Cardiac septum (tissue), 1 donor: ENCODE data around the gene CARD14. TPM values are rescaled to one million over a fixed set of nuclear protein-coding genes. Genes with fewer than 3 reads are reported as not detected.

Source experiments
- DNase-seq: peaks from one replicate; pipeline ENCODE4 v3.0.0-alpha.2; 2020; ENCODE audit warnings: low spot score
- intact Hi-C: fragments of 100-400 bp; cut with DNase I; formaldehyde crosslinking; loops from one replicate; pipeline ENCODE4 v1.14.0; 2022
- total RNA-seq: library from RNA; stranded (reverse); fragmentation: NEBNext Ultra II Directional; extraction: Animal tissue kit (Norgen Biotek cat#: 25700); gene quantifications from one replicate; pipeline ENCODE4 v1.2.1, GENCODE V29; 2021
- donor health status: DM: no; HTN: no; CAD: no.

CARD14 gene
- total RNA-seq, 1 donor from 2014 or later, result not detected

DNA sequence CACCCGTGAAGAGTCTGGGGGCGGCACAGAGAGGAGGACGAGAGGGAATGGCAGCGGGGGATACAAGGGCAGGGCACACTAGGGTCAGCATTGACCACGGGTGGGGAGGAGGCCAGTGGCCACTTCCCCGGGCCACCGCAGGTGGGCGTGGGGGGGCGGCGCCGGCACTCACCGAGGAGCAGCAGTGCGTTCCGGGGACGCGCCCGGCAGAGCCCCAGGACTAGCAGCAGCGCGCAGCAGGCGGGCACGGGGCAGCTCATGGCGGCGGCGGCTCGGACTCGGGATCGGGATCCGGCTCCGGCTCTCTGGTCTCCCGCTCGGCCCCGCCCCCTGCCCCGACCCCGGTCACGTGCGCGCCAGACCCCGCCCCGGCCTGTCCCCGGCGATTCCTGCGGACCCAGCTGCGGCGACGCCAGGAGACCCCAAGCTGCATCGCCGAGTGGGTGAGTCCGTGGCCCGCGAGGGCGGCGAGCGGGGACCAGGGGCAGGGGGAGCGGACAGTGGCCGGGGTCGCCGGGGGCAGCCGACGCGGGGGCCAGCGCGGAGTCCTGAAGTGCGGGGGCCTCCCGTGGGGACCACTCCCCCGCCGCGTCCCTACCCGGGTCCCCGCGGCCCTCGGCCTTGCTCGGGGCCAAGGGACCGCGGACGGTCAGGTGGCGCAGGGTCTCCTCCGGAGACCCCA lies 50.4 kb downstream of the CARD14 start, which contains the start of the genes SGSH and SLC26A11:
Gene SGSH (minus strand): TSS at position 280 of the 682 bp plus-strand sequence. CDS start 20 bp downstream, at position 260.
Gene SLC26A11 (plus strand): TSS at position 374 of the 682 bp plus-strand sequence. CDS start 1,134 bp downstream, outside the sequence.
- intact Hi-C loops, result no loop called here
- peak; percentile 91 for DNase-seq

DNA sequence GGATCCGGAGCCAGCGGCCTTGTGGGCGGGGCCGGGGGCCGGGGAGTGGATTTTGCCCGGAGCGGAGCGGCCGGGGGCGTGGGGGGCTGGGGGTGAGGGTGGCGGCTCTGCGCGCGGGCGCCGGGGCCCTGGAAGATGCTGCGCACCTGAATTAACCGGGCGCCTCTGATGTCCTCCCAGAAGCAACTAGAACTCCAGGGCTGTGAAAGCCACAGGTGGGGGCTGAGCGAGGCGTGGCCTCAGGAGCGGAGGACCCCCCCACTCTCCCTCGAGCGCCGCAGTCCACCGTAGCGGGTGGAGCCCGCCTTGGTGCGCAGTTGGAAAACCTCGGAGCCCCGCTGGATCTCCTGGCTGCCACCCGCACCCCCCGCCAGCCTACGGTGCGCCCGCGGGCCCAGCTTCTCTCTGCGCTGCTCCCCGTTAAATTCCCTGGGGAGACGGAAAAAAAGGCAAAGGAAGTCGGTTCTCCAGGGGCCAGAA lies 50.9 kb downstream of the CARD14 start:
- intact Hi-C loops, result no loop called here
- DNase-seq, result no peak

DNA sequence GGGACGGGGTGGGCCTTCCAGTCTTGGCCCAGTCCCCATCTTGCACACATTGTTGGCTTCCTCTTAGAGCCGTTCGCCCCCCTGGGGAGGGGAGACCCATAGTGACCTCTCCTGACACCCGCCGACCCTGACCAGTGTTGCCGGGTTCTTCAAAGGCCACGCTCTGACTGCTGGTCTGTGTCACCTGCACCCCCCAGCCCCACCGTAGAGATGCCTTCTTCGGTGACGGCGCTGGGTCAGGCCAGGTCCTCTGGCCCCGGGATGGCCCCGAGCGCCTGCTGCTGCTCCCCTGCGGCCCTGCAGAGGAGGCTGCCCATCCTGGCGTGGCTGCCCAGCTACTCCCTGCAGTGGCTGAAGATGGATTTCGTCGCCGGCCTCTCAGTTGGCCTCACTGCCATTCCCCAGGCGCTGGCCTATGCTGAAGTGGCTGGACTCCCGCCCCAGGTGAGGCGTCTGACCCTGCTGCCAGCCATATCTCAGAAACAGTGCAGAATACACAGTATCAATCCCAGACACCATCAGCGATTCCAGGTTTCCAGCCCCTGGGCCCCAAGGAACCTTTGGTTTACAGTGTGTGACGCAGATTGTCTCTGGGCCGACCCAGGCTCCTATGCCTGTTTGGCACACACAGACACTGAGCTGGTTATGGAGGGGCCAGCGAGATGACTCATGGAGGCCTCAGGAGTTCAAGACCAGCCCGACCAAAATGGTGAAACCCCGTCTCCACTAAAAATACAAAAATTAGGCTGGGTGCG lies 51.7 kb downstream of the CARD14 start:
- no peak for DNase-seq
- intact Hi-C loops, result no loop called here

DNA sequence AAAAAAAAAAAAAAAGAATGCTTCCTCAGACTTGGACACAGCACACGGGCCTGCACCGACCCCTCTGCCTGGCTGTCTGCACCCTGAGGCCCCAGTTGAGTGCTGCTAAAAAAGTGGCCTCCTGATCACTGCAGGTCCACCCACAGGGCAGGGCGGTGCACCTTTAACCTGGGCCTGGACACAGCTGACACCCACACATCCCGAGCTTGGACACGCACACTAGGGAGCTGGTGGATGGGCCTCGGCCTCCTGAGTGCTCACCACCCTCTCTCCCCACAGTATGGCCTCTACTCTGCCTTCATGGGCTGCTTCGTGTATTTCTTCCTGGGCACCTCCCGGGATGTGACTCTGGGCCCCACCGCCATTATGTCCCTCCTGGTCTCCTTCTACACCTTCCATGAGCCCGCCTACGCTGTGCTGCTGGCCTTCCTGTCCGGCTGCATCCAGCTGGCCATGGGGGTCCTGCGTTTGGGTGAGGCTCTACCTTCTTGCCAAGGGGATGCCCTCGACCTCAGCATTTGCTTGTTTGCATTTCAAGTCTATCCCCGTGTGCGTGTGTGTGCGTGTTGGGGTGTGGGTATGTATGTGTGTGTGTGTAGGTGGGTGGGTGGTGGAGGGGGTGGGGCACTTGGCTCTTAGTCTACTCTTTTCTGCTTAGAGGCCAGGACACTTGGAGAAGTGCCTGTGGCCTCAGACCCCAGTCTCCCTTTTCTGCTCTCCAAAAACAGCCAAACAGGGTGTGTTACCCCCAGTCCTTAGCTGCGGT lies 52.7 kb downstream of the CARD14 start:
- intact Hi-C loops, result no loop called here

DNA sequence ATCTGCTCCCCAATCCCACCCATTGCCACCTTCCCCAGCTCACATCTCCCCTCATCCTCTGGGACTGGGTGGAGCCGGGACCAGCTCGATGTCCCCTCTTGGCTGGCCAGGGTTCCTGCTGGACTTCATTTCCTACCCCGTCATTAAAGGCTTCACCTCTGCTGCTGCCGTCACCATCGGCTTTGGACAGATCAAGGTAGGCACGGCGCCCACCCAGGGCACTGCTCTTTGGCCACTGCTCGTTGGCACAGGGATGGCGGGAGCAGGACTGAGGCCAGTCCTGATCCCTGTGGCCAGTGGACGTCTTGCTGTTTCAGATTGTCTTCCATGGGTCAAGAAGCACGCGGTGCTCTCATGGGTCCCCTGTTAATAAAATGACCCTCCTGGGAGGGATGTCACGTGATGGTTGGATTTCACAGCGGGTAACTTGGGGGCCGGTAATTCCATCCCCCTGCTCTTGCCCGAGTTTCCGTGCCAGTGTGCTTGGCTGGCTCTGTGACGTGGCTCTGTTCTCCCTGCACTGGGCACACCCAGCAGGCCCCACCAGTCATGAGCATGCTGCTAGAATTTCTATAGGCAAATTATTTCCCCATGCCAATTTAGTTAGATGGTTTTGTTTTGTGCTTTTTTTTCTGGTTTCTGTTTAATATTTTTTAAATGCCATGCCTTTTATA lies 53.4 kb downstream of the CARD14 start:
- intact Hi-C loops, result no loop called here
- DNase-seq, result no peak

More for the DNA sequence above, 52.7 kb downstream of the CARD14 start:
- DNase-seq, result no peak

DNA sequence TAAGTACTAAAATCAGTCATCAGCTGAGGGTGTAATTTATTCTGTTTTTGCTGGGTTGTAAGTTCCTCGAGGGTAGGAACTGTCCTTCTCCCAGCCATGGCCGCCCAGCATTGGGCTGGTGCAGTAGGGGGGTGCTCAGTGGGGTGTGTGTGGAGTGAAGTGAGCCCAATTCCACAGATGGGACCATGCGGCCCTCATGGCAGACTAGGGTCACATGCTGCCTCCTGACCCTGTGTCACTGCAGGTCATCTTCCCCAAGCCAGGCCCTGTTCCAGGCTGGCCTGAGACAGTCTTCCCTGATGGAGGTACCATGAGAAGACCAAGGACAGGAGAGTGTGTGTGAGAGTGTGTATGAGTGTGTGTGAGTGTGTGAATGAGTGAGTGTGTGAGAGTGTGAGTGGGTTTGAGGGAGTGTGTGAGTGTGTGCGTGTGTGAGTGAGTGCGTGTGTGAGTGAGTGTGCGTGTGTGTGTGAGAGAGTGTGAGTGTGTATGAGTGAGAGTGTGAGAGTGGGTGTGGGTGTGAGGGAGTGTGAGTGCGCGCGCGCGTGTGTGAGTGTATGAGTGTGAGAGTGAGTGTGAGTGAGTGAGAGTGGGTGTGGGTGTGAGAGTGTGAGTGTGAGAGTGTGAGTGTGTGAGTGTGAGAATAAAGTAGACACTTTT lies 54.1 kb downstream of the CARD14 start:
- intact Hi-C loops, result no loop called here
- no peak for DNase-seq

DNA sequence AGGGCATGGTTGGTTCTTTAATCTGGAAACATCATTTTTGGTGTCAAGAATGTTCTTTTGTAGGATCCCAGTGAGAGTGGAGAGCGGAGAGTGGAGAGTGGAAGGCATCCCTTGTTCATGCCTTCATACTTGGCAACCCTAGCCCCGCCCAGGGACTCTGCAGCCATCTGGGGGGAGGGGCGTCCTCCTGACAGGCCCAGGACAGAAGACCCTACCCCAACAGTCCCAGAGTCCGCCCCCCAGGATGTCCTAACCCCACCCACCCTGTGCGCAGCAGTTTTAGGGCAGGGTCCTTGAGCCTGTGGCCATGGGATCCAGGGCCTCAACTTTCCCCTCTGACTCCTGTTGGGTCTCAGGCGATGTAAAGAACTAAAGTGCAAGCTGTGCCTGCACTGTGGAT lies 54.9 kb downstream of the CARD14 start:
- intact Hi-C loops, result no loop called here
- DNase-seq, result no peak

DNA sequence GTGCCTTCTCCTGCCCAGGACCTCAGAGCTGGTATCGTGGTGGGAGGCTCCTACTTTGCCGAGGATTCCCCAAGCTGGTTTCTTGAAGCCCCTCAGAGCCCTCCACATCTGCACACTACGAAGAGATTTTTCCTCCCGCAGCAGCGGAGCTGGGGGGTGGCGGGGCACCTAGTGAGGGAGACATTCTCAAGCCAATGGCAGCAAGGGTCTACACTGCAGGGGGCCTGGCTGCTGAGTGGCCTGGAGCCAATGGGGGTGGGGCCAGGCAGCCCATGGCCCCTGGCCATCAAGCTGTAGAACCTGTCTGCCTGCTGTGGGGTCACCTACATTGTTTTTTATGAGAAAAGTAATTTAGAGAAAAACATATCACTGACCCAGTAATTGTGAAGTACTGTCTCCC lies 55.4 kb downstream of the CARD14 start:
- DNase-seq, result no peak
- intact Hi-C loops, result no loop called here

DNA sequence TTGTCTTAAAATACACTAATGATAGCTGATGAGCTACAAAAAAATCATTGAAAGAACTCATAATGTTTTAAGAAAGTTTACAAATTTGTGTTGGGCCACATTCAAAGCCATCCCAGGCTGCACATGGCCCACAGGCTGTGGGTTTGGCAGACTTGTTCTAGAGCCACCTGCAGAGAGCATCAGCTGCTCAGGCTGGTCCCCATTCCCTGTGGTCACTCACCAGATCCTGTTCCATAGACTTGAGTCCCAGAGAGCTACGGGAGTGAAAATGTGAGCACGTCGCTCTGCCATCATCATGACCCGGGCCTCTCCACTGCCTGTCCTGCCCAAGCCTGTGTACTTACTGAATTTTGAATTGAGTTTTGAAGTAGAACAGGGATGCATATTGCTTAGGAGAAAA lies 57.3 kb downstream of the CARD14 start:
- intact Hi-C loops, result no loop called here
- no peak for DNase-seq

DNA sequence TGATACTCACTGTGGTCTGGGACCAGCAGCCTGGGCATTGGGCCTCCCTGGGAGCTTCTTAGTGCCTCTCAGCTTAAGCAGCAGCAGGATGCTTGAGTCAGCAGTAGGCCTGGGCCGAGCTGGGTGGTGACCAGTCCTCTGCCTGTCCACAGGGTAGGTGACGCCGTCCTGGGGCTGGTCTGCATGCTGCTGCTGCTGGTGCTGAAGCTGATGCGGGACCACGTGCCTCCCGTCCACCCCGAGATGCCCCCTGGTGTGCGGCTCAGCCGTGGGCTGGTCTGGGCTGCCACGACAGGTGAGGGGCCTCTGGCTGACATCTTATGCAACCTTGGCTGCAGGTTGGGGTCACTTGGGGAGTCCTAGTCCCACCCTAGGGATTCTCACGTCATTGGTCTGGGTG lies 57.8 kb downstream of the CARD14 start:
- intact Hi-C loops, result no loop called here

DNA sequence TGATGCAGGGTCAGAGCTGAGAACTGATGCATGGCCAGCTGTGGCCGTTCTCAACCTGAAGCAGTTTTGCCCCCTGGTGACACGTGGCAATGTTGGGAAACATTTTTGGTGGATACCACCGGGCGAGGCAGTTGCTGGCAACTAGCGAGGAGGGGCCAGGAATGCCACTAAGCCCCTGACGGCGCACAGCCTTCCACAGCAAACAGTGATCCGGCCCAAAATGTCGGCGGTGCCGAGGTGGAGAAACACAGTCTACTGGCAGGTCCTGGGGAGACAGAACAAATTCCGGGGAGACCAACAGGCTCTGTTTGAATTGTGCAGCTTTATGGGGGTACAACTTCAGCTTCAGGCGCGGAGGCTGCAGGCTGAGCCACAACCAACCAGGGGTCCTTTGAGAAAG lies 58.6 kb downstream of the CARD14 start:
- intact Hi-C loops, result no loop called here
- DNase-seq, result no peak

More for the DNA sequence above, 57.8 kb downstream of the CARD14 start:
- no peak for DNase-seq

DNA sequence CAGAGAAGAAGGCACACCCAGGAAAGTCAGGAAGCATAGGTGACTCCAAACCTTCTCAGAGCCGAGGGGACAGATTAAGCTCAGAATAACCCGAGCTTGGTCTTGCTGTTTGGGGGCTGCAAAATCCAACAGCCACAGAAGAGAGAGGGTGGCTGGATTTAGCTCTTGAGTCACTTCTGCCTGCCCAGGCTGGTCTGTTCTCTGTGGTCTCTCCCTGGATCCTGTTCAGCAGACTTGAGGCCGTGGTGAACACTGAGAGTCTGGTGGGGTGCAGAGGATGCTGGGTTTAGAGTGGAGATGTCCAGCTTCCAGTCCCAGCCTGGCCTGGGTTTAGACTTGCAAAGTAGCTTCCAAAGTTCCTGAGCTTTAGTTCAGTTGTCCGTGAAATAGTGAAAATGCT lies 59.2 kb downstream of the CARD14 start:
- intact Hi-C loops, result no loop called here
- no peak for DNase-seq

DNA sequence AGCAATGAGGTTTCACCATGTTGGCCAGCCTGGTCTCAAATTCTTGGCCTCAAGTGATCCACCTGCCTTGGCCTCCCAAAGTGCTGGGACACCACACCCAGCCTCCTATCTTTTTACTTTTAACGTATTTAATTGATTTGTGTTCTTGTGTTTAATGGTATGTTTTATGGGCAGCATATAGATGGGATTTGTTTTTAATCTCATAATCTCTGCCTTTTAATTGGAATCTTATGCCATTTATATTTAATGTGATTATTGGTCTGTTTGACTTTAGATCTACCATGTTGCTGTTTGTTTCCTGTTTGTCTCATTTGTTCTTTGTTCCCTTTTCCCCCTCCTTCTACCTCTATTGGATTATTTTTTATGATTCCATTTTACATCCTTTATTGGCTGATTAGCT lies 62.6 kb downstream of the CARD14 start:
- intact Hi-C loops, result no loop called here
- DNase-seq, result no peak

DNA sequence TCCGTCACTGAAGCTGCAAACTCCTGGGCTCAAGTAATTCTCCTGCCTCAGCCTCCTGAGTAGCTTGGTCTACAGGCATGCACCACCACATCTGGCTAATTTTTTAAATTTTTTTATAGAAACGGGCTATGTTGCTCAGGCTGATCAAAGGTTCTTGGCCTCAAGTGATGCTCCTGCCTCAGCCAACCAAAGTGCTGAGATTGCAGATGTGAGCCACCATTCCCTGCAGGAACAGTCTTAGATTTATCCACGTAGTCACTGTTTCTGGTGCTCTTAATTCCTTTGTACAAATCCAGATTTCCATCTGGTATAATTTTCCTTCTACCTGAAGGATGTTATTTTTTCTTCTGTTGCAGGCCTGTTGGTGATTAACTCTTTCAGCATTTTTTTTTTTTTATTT lies 63.4 kb downstream of the CARD14 start:
- intact Hi-C loops, result no loop called here
- no peak for DNase-seq

DNA sequence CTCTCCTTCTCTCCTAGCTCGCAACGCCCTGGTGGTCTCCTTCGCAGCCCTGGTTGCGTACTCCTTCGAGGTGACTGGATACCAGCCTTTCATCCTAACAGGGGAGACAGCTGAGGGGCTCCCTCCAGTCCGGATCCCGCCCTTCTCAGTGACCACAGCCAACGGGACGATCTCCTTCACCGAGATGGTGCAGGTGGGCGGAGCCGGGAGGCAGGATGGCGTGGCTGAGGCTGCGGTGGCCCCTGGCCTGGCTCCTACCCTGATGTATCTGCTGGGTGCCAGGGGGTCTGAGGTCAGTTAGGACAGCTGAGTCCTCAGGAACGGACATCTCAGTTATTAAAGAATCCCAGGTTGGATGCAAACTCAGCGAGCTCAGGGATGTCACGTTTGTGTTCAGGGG lies 67.1 kb downstream of the CARD14 start:
- intact Hi-C loops, result no loop called here
- no peak for DNase-seq

DNA sequence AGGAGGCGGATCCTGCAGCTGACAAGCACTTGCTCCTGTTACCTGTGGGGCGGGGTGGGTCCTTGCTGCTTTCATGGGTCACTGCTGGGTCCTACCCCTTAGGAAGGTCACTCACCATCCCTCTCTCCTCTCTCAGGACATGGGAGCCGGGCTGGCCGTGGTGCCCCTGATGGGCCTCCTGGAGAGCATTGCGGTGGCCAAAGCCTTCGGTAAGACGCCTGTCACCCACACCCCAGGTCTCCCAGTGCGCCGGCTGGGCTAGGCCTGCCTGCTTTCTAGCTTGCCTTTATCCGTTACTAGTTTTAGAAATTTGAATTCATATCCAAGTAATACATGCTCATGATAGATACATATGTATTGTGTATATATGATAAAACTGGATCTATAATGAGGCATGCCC lies 67.6 kb downstream of the CARD14 start:
- no peak for DNase-seq
- intact Hi-C loops, result no loop called here

DNA sequence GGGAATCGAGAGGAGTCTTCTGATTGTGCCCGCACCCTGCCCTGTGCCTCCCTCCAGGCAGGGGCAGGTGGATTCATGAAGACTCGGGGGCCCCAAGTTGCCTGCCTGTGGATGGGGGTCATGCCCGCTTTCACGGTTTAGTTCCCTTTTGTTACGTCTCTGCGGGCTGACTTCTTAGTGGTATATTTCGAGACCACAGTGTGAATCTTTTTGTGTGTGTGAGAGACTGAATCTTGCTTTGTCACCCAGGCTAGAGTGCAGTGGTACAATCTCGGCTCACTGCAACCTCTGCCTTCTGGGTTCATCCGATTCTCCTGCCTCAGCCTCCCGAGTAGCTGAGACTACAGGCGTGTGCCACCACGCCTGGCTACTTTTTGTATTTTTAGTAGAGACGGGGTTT lies 72.7 kb downstream of the CARD14 start:
- intact Hi-C loops, result no loop called here
- no peak for DNase-seq

DNA sequence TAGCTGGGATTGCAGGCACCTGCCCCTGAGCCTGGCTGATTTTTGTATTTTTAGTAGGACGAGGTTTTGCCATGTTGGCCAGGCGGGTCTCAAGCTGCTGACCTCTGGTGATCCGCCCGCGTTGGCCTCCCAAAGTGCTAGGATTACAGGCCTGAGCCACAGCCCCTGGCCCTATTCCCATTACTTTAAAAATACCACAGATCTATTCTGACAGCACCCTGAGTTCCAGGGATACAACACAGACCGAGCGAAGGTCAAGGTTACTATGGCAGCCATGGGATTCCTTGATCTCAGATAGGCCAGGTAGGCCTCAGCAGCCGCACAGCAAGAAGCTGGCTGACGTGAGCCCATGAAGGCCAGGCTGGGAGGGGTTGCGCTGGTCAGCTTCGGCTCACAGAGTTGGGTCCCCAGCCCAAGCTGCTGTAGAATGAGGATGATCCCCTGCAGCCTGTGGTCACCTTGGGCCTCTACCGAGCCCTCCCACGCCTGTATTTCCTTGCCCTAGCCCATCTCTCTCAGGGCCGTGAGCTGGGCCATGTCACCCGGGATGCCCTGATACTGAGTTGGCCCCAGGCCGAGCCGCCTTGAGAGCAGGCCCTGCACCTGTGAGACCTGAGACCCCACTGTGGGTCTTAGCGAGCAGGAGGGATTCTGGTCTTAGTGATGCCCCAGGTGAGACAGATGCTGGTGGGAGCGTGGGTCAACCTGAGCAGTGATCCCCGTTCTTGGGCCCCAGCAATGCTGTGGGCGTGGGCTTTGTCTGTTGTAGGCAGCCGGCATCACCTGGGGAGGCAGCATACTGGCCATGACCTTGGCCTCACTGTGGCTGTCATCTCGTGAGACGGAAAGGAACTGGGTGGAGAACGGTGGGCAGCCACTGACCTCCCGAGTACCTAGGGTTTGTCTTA lies 74.0 kb downstream of the CARD14 start:
- intact Hi-C loops, result no loop called here
- no peak for DNase-seq
